COLO668 (cell line): ENCODE data around the gene OTOR.

Source experiments
- DNase-seq: peaks from one replicate; lab custom pipeline; 2025; ENCODE audit not compliant: unreplicated experiment; lab: John Stamatoyannopoulos, UW

OTOR gene

DNA sequence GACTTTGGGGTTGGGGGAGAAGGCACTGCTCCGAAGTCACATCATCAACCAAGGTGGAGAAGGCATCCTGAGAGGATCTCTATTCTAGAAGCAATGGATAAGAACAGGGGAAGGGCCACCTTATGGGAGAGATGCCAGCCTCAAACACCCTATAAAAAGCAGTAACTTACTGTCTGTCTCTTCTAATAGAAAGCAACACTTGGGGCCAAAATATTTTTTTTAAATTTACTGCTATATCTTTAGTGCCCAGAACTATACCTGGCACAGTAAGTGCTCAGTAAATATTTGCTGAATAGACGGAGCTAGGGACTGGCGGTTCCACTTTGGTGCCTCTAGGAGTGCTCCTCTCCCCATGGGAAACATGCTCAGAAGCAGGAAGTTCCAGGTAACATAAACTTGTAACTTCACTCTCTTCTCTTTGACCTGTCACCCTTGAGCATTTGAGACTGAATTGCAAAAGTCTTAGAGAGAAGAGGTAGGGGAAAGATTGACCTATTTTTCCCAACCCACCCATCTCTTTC lies 807 bp upstream of the OTOR start:
- peak; percentile 34 for DNase-seq

DNA sequence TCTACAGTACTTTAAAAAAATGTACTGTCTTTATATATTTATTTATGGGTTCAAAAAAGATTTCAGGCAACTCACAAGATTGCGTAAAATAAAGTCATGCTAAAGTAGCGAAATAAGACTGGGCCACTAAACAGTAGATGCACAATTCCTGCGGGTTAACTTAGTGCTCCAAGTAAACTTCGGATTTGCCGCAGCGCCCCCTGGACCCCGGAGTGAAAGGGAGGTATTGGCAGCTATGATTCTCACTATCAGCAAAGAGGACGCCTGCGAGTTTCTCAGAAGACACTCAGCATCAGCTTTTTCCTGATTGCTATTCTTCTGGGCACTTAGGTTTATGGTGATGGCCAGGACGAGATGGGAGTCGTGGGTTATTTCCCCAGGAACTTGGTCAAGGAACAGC lies 1.4 kb downstream of the OTOR start:
- no peak for DNase-seq

DNA sequence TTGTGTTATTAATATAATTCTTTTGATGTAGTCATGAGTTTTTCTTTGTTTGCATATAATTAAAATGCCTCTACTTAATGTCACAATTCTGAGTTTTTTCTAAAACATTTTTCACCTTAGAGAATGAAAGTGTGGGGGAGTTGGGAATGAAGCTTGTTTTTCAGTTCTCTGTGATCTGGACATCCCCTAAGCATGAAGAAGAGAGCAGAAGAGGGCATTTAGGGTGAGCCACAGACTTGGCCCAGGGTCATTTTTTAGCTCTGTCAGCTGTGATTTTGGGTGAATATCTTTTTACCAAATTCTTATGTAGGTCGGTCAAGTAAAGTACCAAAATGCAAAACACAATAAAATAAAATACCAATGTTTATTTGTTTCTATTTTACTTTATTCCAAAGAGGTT lies 3.9 kb downstream of the OTOR start:
- no peak for DNase-seq

DNA sequence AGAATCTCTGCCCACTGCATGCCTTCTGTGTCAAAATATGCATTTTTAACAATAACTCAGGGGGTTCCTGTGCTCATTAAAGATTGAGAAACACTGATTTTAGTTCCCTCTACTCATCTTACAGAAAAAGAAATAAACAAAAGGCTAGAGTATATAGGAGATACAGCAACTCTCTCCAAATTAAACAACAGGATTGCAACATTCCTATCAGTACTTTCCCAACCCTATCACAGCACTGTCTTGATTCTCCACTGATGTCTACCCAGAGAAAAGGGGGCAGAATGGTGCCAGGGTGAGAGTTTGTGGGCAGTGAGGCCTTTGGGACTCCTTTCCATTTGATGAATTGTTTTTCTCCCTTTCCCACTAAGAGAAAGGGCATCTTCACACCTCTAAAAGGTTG lies 4.7 kb downstream of the OTOR start:
- no peak for DNase-seq

DNA sequence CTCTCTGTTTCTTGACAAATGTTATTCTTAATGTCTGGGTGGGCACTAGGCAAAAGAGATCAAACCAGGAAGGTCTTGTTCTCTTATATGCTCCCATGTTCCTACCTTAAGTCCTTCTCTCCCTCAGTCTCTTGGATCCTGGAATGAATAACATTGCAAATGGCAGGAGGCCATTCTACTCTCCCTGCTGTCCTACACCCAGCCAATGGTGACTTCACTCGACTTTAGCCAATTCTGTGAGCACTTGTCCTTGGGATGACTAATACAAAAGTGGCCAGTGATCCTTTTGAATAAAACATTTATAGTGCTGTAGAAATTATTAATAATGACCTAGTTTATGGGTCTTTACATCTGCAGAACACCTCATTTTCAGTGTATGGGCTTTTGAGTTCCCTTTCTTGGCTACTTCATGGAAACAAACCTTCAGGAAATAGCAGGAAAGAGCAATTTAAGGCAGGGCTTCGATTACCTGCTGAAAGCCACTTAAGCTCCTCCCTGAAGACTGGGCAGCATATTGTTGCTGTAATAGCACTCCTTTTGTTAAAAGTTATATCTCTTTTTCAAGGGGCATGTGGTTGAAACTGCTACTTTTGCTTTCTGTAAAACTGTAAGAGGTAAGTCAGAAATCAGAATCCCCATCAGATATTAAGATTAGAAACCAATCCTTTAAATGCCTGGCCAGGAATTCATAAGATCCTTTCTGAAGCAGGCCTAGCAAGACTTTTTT lies 10.5 kb downstream of the OTOR start:
- DNase-seq: no peak

DNA sequence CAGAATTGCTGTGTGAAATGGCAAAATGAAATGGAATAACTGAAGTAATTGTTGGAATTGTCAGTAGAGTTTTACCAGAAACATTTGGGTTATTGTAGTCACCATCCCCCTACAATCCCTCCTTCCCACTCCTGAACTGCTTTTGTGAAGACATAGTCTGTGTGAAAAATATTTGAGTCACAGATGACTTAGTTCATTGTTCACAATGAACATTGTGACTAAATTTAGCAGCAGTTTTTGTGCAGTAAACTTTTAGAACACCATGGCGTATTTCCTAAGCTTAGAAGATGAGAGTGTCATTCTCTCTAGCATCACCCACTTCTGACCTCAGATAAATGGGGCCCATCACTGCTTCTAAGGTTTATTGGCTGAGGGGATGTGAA lies 11.0 kb downstream of the OTOR start:
- DNase-seq: no peak

DNA sequence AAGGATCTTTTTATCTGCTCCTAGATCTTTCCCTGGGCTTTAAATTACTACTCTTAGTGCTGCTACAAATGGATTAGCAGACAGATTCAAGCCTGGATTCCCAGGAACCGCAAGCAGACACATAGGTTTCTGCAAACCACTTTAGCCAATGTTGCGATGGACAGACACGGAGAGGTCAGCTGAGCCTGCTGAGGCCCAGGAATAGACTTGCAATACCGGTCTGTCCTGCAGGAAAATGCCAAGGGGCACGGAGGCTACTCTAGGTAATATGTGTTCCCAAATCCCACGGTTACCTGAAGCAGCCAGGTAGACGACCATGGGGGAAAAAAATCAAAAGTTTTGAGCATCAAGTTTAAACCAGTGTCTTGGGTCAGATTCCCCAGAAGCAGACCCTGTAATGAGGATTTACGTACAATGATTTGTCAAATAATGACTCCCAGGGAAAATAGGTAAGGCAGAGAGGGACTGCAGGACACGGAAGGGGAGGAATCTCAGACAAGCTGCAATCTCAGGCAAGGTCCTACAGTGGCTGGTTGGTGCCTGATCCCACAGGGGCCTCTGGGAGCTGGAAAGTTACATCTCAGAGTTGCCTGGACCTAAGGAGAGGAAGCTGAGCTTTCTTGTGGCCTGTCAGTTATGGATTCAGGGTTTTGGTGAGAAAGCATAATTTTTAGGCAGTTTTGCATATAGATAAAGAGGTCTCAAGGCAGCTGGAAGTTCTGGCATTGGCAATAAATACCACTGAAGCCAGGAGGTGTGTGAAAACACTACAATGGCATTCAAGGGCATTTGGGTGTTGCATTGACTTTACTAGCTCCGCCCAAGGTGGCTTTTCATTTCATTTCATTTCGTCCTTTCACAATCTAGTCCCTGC lies 12.5 kb downstream of the OTOR start:
- no peak for DNase-seq

DNA sequence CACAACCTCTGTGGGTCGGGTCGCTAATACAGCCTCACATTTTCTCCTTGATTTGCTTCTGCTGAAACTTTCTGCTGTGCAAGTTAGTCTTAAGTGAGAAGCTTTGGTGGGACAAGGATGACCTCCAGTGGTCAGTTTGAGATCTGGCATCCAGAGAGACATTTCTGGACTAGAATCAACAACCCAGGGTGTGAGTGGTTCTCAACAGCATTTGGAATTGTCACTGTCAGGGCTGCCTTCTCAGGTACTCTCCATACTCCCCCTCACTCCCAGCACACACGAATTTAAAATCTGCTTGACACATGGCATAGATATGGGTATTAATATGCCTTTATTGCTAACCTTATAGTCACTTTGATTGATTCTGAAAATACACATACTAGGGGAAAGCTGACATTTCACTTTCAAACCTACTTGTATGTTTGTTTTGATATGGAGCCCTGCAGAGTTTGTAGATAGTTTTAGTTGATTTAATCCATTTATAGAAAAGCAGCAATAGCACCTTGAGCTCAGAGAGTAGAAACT lies 13.2 kb downstream of the OTOR start:
- DNase-seq: peak; percentile 70

DNA sequence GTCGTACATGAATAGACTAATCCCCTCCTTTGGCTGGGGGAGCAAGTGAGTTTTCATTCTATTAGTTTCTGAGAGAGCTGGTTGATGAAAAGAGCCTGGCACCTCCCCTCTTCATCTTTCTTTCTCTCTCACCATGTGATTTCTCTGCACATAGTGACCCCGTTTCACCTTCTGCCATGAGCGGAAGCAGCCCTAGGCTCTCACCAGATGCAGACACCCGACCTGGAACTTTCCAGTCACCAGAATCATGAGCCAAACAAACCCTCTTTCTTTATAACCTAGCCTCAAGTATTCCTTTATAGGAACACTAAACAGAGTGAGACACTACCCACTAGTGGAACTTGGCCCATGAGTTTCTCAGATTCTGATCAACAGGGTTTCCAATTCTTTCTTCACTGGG lies 16.4 kb downstream of the OTOR start:
- DNase-seq: no peak

DNA sequence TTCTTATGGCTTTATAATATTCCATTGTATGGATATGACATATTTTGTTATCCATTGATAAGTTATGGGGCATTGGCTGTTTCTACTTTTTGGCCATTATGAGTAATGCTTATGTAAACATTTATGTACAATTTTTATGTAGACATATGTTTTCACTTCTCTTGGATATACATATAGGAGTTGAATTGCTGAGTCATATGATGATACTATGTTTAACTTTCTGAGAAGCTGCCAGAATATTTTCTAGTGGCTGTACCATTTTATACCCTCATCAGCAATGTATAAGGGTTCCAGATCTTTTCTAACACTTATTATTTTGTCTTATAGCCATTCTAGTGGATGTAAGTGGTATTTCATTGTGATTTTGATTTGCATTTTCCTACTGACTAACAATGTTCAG lies 23.1 kb downstream of the OTOR start:
- DNase-seq: no peak

DNA sequence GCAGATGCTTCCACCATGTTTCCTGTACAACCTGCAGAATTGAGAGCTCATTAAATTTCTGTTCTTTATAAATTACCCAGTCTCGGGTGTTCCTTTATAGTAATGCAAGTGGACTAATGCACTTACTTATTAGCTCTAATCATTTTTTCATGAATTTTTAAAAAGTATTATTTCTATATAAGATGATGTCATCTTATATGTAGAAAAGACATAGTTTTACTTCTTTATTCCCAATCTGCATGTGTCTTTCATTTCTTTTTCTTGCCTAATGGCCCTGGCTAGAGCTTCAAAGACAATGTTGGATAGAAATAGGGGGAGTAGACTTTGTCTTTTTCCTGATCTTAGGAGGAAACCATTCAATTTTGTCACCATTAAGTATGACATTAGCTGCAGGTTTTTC lies 27.8 kb downstream of the OTOR start:
- no peak for DNase-seq

DNA sequence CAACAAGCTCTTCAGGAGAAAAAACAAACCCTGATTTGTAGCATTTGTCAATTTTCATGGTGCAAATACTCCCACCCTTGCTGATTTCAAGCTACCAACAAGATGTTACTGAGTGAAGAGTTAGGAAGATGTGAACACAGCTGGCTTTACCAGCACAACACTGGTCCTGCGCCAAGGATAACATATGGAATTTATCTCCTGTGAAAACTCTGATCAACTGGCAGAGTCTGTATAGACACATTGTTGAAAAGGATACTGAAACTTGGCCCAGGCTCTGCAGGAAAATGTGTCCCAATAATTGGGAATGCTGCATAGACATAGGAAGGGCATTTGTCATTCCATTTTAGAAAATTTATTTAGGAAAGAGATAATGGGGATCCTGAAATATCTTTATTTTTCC lies 29.0 kb downstream of the OTOR start:
- DNase-seq: no peak

DNA sequence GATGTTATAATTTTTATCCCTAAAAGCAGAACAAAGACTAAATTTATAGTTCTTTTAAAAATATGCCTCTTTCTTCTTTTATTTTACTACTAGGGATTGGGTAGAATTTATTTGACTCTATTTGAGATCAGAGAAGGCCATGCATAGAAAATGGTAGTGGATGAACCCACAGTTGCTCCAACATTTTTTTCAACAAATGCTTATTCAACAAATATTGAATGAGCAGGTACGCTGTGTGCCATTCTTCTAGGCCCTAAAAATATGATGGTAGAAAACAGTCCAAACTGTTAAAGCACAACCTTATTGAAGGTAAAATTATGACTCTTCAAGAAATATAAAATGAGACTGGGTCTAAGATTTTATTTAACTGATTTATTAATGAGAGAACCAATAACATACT lies 30.0 kb downstream of the OTOR start:
- DNase-seq: no peak

DNA sequence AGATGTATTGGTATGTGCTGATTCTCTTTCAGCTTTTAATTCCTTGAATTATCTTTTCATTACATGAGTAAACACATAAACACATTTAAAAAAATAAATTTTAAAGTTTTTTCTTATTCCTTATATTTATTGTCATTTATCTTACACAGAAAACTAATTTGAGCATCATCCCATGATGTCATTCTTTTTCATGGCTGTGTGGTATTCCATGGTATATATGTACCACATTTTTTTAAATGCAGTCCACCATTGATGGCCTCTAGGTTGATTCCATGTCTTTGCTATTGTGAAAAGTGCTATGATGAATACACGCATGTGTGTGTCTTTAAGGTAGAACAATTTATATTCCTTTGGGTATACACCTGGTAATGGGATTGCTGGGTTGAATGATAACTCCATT lies 33.3 kb downstream of the OTOR start:
- DNase-seq: no peak

DNA sequence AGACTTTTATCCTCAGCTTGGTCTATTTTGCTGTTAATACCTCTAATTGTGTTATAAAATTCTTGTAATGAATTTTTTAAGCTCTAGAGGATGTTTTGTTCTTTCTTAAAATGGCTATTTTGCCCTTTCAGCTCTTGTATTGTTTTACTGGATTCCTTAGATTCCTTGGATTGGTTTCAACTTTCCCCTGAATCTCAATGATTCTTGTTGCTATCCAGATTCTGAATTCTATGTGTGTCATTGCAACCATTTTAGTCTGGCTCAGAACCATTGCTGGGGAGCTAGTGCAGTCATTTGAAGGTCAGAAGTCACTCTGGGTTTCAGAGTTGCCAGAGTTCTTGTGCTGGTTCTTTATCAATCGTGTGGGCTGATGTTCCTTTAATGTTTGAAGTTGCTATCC lies 37.1 kb downstream of the OTOR start:
- no peak for DNase-seq
